Activated naive CD4-positive, alpha-beta T cell treated with anti-CD3 and anti-CD28 coated beads for 36 hours (primary cell): ENCODE data around the gene NOS1AP. TPM values are rescaled to one million over a fixed set of nuclear protein-coding genes. Genes with fewer than 3 reads are reported as not detected.

ENCODE experiments used
- CTCF ChIA-PET: fragments of 350-600 bp; sonication (Branson Sonifier 250); formaldehyde crosslinking; loops from one replicate; lab custom pipeline; 2021; ENCODE audit warnings: antibody characterized with exemption; lab: Charles Lee
- DNase-seq: peaks from one replicate; pipeline ENCODE4 v3.0.0-alpha.2; 2020
- H3K27ac Mint-ChIP-seq: one replicate; pipeline ENCODE4 v1.8.0; 2021; ENCODE audit warnings: mild to moderate bottlenecking, mixed read lengths
- H3K27me3 Mint-ChIP-seq: one replicate; pipeline ENCODE4 v1.8.0; 2021; ENCODE audit warnings: low read depth, mixed read lengths
- H3K36me3 Mint-ChIP-seq: one replicate; pipeline ENCODE4 v1.8.0; 2021; ENCODE audit warnings: low read depth, mixed read lengths
- H3K4me1 Mint-ChIP-seq: one replicate; pipeline ENCODE4 v1.8.0; 2021; ENCODE audit warnings: low read depth, mixed read lengths
- H3K4me3 Mint-ChIP-seq: one replicate; pipeline ENCODE4 v1.8.0; 2021; ENCODE audit warnings: mild to moderate bottlenecking, moderate library complexity, mixed read lengths
- H3K9me3 Mint-ChIP-seq: one replicate; pipeline ENCODE4 v1.8.0; 2021; ENCODE audit warnings: mixed read lengths
- intact Hi-C: fragments of 100-400 bp; cut with micrococcal nuclease; formaldehyde crosslinking; loops from one replicate; pipeline ENCODE4 v1.15.1; 2023
- total RNA-seq, 2 experiments: library from RNA; stranded (reverse); gene quantifications; one replicate each; pipeline ENCODE4 v1.2.3, GENCODE V29; 2021

The NOS1AP gene
- total RNA-seq, 2 experiments from 2014 or later, result 0.33 to 0.42 TPM

DNA sequence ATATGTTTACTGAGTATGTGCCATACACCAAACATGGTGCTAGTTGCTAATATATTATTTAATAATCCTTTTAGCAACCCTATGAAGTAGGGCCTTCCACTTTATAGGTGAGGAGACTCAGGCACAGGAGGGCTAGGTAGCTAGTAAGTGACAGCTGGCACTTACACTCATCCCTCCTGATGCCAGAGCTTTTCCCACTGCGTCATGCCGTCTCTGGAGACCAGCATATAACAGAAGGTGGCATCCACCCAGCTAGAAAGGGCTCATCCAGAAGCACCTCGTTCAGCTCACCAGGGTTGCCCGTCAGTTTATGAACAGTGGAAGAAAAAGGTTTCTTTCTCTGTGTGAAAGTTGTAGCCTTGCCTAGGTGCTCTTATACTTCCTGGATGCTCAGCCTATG is 108.9 kb downstream of the NOS1AP start:
- H3K4me3 Mint-ChIP-seq, result no peak overlapping the region
- CTCF ChIA-PET, result interaction anchor here (0.6 kb wide), 1 partner anchor 186 kb away, joined by 3 read pairs; no protein-coding TSS in a partner anchor

DNA sequence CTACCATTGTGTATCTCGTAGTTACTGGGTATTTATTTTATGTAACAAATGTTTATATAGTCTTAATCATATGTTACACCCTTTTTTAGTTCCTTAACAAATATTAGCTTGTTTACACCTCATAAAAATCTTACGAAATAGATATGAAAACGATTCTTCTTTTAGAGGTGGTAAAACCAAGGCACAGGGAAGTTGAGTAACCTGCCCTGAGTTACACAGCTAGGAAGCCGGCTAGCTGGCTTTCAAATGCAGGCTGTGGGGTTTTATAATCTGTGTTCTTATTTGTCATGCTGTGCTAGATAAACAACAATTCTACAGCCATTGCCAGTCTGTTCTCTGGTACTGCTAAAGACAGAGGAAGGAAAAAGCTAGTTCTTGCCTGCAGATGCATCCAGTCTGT is 109.6 kb downstream of the NOS1AP start:
- Mint-ChIP-seq H3K9me3 (no peaks in the 10 kb centered on the region), H3K27me3 (peaks cover 9% of the 10 kb centered on the region), H3K36me3 (no peaks in the 10 kb centered on the region), H3K27ac (no peak overlapping the region), H3K4me3 (no peak overlapping the region), H3K4me1 (no peaks in the 10 kb centered on the region)
- intact Hi-C loops, result no loop called here
- CTCF ChIA-PET, result interaction anchor here (0.6 to 0.8 kb wide), 2 partner anchors 123 to 187 kb away, joined by 3 read pairs; no protein-coding TSS in a partner anchor
- DNase-seq, result no peak

More for the DNA sequence above, 108.9 kb downstream of the NOS1AP start:
- Mint-ChIP-seq H3K36me3 (no peaks in the 10 kb centered on the region), H3K27me3 (peaks cover 9% of the 10 kb centered on the region), H3K4me1 (no peaks in the 10 kb centered on the region), H3K27ac (no peak overlapping the region), H3K9me3 (no peaks in the 10 kb centered on the region)
- DNase-seq, result no peak
- intact Hi-C loops, result no loop called here

DNA sequence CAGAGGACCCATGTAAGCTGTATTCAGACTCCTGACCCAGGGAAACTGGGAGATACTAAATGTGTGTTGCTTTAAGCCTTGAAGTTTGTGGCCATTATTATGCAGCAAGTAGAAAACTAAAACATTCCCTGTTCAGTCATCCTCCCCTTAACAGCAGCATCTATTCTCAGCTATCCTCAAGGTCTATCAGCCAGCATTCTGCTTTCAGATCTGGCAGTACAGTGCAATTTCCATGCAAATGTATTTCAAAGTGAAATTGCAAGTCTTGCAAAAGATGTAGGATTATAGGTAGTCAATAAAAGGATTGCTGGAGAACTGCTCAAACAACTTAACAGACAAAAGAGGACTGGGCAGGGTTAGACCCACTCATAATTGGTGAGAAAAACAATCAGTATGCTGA is 111.3 kb downstream of the NOS1AP start:
- Mint-ChIP-seq H3K4me3 (no peak overlapping the region), H3K36me3 (no peaks in the 10 kb centered on the region), H3K27me3 (peaks cover 9% of the 10 kb centered on the region), H3K4me1 (no peaks in the 10 kb centered on the region), H3K9me3 (no peaks in the 10 kb centered on the region), H3K27ac (no peak overlapping the region)
- CTCF ChIA-PET, result no interaction called here
- no peak for DNase-seq
- intact Hi-C loops, result no loop called here

DNA sequence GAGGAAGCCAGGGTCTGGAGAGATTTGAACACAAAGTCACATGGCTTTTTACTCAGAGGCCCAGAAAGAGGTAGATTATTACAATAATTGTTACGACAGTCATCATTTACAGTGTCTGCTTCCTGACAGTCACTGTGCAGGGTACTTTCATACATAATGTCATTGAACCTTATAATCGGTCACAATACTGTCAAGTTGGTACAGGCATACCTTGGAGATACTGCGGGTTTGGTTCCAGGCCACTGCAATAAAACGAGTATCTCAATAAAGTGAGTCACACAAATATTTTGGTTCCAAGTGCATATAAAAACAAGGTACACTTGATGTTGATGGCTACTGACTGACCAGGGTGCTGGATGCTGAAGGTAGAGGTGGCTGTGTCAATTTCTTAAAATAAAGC is 112.6 kb downstream of the NOS1AP start:
- H3K27me3 Mint-ChIP-seq, result peaks cover 6% of the 10 kb centered on the region
- no peak overlapping the region for H3K4me3 Mint-ChIP-seq
- no peak for DNase-seq
- H3K36me3 Mint-ChIP-seq, result no peaks in the 10 kb centered on the region
- no peaks in the 10 kb centered on the region for H3K4me1 Mint-ChIP-seq
- peaks cover 4% of the 10 kb centered on the region for H3K9me3 Mint-ChIP-seq
- CTCF ChIA-PET, result interaction anchor here (1.1 kb wide), 1 partner anchor 126 kb away, joined by 3 read pairs; no protein-coding TSS in a partner anchor
- intact Hi-C loops, result no loop called here
- H3K27ac Mint-ChIP-seq, result no peak overlapping the region

DNA sequence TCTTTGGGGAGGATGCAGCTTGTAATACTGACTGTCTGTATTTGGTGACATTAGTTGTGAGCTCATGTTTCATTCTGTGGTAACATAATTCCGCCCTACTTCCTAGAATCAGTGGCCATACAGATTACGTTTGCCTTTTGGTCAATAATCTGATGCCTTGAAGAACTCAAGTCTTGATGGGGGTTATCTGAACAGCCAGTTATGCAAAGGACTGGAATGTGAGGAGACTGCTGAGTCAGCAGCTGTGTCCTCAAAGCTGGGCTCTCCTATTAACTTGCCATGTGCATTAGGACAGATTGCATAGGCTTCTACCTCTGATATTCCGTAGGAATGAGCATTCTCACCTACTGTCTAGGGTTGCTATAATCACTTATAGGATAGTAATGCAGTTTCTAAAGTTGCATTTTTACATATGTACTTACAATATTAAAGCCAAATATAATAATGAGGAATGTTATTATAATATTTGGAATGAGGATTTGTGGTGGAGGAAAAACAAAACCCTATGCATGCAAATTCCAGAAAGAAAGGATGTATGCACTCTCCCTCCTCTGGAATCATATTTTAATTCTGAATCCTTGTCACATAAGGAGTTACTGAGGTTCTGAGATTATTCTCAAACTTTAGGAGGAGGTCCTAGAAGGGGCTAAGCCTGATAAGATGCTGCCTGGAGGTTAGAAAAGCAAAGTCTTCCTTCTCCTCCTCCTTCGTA is 116.0 kb downstream of the NOS1AP start:
- no peaks in the 10 kb centered on the region for H3K36me3 Mint-ChIP-seq
- no peak overlapping the region for H3K4me3 Mint-ChIP-seq
- no peak for DNase-seq
- H3K27me3 Mint-ChIP-seq, result peaks cover 6% of the 10 kb centered on the region
- CTCF ChIA-PET, result interaction anchor here (0.9 kb wide), 1 partner anchor 20 kb away, joined by 3 read pairs; no protein-coding TSS in a partner anchor
- intact Hi-C loops, result no loop called here
- H3K4me1 Mint-ChIP-seq, result no peaks in the 10 kb centered on the region
- H3K27ac Mint-ChIP-seq, result no peak overlapping the region
- H3K9me3 Mint-ChIP-seq, result peaks cover 4% of the 10 kb centered on the region

DNA sequence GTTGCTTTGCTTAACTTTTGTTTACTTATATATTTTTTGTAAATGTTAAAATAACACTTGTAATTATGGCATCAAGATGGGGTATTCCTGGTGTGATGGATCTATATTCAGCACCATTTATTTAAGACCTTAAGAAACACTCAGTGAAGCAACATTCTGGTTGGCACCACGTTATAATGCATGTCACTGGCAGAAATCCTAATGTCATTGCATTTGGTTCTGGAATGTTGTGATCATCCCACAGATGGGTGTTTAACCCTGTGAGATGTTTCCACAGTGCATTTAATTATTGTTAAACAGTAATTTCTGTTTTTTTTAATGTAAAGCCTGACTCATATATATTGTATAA is 116.5 kb downstream of the NOS1AP start:
- DNase-seq, result no peak
- no peak overlapping the region for H3K4me3 Mint-ChIP-seq
- intact Hi-C loops, result no loop called here
- no peak overlapping the region for H3K27ac Mint-ChIP-seq
- CTCF ChIA-PET, result no interaction called here
- H3K27me3 Mint-ChIP-seq, result peaks cover 5% of the 10 kb centered on the region
- H3K9me3 Mint-ChIP-seq, result peaks cover 4% of the 10 kb centered on the region
- no peaks in the 10 kb centered on the region for H3K4me1 Mint-ChIP-seq
- H3K36me3 Mint-ChIP-seq, result no peaks in the 10 kb centered on the region

DNA sequence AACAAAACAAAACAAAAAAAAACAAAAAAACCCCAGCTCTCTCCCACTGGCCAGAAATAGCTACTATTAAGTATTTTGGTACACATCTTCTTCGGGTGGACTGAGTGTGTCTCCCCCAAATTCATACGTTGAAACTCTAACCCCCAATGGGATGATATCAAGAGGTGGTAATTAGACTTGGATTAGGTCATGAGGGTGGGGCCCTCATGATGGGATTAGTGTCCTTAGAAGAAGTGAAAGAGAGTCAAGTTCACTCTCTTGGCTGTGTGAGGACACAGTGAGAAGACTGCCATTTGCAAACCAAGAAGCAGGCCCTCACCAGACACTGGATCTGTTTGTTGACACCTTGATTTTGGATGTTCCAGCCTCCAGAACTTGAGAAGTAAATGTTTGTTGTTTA is 116.9 kb downstream of the NOS1AP start:
- no peaks in the 10 kb centered on the region for H3K36me3 Mint-ChIP-seq
- intact Hi-C loops, result no loop called here
- no peaks in the 10 kb centered on the region for H3K4me1 Mint-ChIP-seq
- H3K27ac Mint-ChIP-seq, result no peak overlapping the region
- peaks cover 4% of the 10 kb centered on the region for H3K9me3 Mint-ChIP-seq
- no peak for DNase-seq
- CTCF ChIA-PET, result no interaction called here
- H3K27me3 Mint-ChIP-seq, result peaks cover 5% of the 10 kb centered on the region
- no peak overlapping the region for H3K4me3 Mint-ChIP-seq

DNA sequence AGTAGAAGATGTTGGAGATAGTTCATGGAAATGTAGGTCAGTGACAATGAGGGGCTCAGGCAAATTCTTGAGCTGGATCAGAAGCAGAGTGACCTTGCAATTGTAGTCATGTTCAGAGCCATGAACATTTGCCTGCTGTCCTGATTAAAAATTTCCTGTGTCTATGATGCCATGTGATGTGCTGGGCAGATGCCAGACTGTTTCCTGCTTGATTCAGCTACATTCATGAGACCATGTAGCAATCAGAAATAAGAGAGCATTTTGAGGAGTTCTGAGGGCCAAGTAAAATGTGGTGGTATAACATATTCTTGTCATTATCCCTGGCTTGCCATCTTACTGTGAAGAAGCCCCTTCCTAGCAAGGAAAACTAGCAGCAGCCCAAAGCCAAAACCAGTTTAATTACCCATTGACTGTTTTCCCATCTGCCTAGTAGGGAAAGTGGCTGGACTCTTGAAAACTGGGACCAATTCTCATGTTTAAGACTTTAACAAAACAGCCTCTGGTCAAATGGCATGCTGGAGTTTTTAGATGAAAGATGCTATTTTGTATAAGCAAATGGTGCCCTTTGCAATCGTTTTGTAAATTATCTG is 118.3 kb downstream of the NOS1AP start:
- intact Hi-C loops, result no loop called here
- Mint-ChIP-seq H3K4me1 (no peaks in the 10 kb centered on the region), H3K36me3 (no peaks in the 10 kb centered on the region), H3K27me3 (peaks cover under 1% of the 10 kb centered on the region), H3K4me3 (no peak overlapping the region), H3K9me3 (peaks cover 4% of the 10 kb centered on the region), H3K27ac (no peak overlapping the region)
- DNase-seq, result no peak
- CTCF ChIA-PET, result no interaction called here

DNA sequence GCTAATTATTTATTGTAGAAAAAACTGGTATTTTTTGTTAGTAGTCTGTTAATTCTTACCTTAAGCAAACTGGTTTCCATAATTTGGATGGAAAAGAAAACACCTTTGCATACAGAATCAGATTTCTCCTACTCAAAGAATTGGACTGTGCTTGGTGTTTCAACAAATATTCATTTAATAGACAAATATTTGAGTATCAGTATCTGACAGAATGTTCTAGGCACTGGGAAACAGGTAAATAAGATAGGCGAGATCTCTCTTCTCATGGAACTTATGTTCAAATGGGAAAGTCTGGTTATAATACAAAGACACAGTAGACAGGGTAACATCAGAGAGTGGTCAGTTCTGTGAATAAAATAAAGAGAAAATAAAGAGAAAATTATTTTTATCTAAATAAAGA is 119.9 kb downstream of the NOS1AP start:
- H3K27ac Mint-ChIP-seq, result no peak overlapping the region
- no peak overlapping the region for H3K4me3 Mint-ChIP-seq
- CTCF ChIA-PET, result no interaction called here
- H3K9me3 Mint-ChIP-seq, result peaks cover 4% of the 10 kb centered on the region
- no peaks in the 10 kb centered on the region for H3K4me1 Mint-ChIP-seq
- intact Hi-C loops, result no loop called here
- H3K36me3 Mint-ChIP-seq, result no peaks in the 10 kb centered on the region
- H3K27me3 Mint-ChIP-seq, result no peaks in the 10 kb centered on the region
- DNase-seq, result no peak

DNA sequence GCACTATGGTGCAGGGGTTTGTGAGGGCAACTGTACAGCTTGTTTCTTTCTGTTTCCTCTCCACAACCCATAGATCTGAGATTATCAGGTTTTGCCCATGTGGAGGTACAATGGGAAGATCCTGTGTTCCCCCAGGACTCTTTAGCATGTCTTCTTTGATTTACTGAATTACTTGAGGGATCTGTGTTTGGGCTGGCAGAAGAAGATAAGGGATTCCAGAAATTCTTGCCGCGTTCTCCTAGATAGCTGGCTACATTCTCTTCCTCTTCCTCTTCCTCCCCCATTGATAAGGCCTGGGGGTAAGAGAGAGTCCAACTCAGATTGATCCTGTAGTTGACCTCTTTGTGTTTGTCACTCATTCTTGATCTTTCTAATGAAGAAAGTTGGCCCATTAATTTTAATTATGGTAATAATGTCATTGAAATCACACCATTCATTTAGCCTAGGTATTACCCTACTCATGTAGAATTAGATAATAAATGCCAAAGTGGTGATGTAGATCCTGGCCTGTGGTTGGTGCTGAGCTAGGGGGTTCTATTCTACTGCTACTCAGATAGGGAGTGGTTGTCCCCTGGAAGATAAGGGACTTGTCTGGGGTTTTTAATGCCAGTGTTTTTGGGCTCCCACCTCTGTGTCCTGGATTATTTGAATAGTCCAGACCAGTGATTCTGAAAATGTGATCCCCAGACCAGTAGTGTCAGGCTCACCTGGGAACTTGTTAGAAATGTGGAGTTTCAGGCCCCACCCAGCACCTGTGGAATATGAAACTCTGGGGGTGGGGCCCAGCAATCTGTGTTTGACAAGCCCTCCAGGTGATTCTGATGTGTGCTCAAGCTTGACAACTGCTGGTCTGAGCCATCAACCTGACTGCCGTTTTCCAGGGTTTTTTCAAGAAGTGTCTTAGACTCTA is 122.2 kb downstream of the NOS1AP start:
- CTCF ChIA-PET, result no interaction called here
- H3K27me3 Mint-ChIP-seq, result peaks cover 3% of the 10 kb centered on the region
- no peak overlapping the region for H3K27ac Mint-ChIP-seq
- DNase-seq, result no peak
- no peaks in the 10 kb centered on the region for H3K4me1 Mint-ChIP-seq
- intact Hi-C loops, result no loop called here
- no peaks in the 10 kb centered on the region for H3K9me3 Mint-ChIP-seq
- no peaks in the 10 kb centered on the region for H3K36me3 Mint-ChIP-seq
- no peak overlapping the region for H3K4me3 Mint-ChIP-seq

DNA sequence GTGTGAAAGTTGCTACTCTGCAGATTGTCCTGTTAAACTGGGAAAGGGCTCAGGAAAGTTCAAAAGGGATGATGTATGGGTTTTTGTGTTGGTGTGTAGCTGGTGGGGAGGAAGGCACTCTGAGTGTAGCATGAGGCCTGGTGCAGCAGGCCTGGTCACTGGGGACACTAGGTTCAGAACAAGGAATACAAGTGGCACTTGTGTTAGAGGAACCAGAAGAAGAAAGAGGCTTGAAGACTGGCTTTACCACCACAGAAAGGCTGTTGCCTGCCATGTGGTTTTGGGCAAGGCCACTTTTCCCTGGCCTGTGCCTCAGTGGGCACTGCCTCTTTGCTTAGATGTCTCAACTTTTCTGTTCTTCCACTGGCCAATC is 122.8 kb downstream of the NOS1AP start:
- no peak overlapping the region for H3K4me3 Mint-ChIP-seq
- H3K9me3 Mint-ChIP-seq, result no peaks in the 10 kb centered on the region
- no peaks in the 10 kb centered on the region for H3K4me1 Mint-ChIP-seq
- DNase-seq, result no peak
- CTCF ChIA-PET, result no interaction called here
- peaks cover 3% of the 10 kb centered on the region for H3K27me3 Mint-ChIP-seq
- H3K27ac Mint-ChIP-seq, result no peak overlapping the region
- intact Hi-C loops, result no loop called here
- no peaks in the 10 kb centered on the region for H3K36me3 Mint-ChIP-seq

DNA sequence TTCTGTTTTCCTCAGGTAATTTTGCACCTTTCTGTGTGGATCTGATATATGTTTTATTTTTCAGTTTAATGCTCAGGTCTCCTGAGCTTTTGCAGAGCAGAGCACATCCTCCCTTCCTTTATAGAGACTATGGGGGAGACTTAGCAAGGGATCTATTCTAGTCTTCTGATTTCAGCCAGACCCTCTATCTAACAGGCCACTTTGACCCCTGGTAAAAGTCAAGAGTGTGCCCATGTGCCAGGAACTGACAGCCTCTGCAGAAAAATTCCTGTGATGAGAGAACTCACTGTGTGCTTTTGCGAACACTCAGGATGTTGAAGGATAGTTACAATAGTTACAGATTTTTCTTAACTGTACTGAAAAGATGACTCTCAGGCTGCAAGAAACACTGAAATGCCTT is 123.3 kb downstream of the NOS1AP start:
- H3K27ac Mint-ChIP-seq, result no peak overlapping the region
- no peak for DNase-seq
- no peak overlapping the region for H3K4me3 Mint-ChIP-seq
- intact Hi-C loops, result no loop called here
- H3K9me3 Mint-ChIP-seq, result no peaks in the 10 kb centered on the region
- peaks cover 3% of the 10 kb centered on the region for H3K27me3 Mint-ChIP-seq
- CTCF ChIA-PET, result interaction anchor here (0.6 kb wide), 1 partner anchor 108 kb away, joined by 3 read pairs; no protein-coding TSS in a partner anchor
- no peaks in the 10 kb centered on the region for H3K4me1 Mint-ChIP-seq
- no peaks in the 10 kb centered on the region for H3K36me3 Mint-ChIP-seq
